K562 (cell line): ENCODE data around the gene RADX. TPM values are rescaled to one million over a fixed set of nuclear protein-coding genes. Genes with fewer than 3 reads are reported as not detected.

Experiments
- ATAC-seq: fragments of 200-7000 bp; cut with Tn5 transposase; 3 replicates; pipeline ENCODE4 v1.9.1; 2020; ENCODE audit warnings: moderate library complexity
- BruUV-seq: library from RNA; stranded (reverse); fragments of 400-500 nt; replicated peaks from 2 replicates; lab custom pipeline; 2021; lab: Mats Ljungman, UMichigan
- CTCF ChIA-PET: fragments of 300-600 bp; formaldehyde crosslinking; extraction: SDS; loops from one replicate; lab custom pipeline; 2021; ENCODE audit warnings: low intra/inter-chr PET ratio; lab: Yijun Ruan, JAX
- POLR2A ChIA-PET: fragments of 300-600, 350-650 bp; sonication (Branson Sonifier 250); formaldehyde crosslinking; extraction: SDS; loops from one replicate; lab custom pipeline; 2021; ENCODE audit warnings: antibody characterized with exemption, inconsistent platforms; lab: Yijun Ruan, JAX
- DNase-seq, 4 experiments: peaks; one replicate each; pipeline versions ENCODE4 v3.0.0 to v3.0.0-alpha.2; 2011 to 2018; ENCODE audit warnings: low spot score in 3 of 4, mixed read lengths in 3 of 4; ENCODE audit errors: extremely low read depth in 1 of 4
- FAIRE-seq: peaks from 2 replicates; lab custom pipeline; 2011; peaks lifted over from hg19 to GRCh38; lab: Jason Lieb, UNC
- H2AFZ ChIP-seq: 2 replicates; pipeline ENCODE4 v1.6.0; 2011; ENCODE audit warnings: low read depth, low read length, control low read depth, inconsistent platforms
- H3K27ac ChIP-seq: fragments of 200-600 bp; 3 replicates; pipeline ENCODE4 v1.8.0; 2011; ENCODE audit warnings: low read depth, mild to moderate bottlenecking, control low read depth, inconsistent platforms, low read length, moderate library complexity, mixed read lengths; ENCODE audit errors: extremely low read depth
- H3K27me3 ChIP-seq, 2 experiments: fragments of 300-600 bp in 1 of 2; 2 replicates in 1 of 2; 3 replicates in 1 of 2; pipeline versions ENCODE4 v1.6.0 to v1.8.0; 2011; ENCODE audit warnings: inconsistent platforms in 2 of 2, low read length in 2 of 2, mild to moderate bottlenecking in 1 of 2, mixed read lengths in 1 of 2, moderate library complexity in 1 of 2; ENCODE audit not compliant: control insufficient read depth in 2 of 2, insufficient read depth in 2 of 2
- H3K36me3 ChIP-seq: fragments of 300-600 bp; 3 replicates; pipeline ENCODE4 v1.8.0; 2011; ENCODE audit warnings: mild to moderate bottlenecking, low read length, inconsistent platforms; ENCODE audit not compliant: control insufficient read depth, insufficient read depth
- H3K4me1 ChIP-seq, 2 experiments: fragments of 200-600 bp in 1 of 2; replicated peaks in 1 of 2; 2 replicates in 1 of 2; 3 replicates in 1 of 2; pipeline versions ENCODE4 v1.5.1 to v1.8.0; 2011; ENCODE audit warnings: inconsistent platforms in 2 of 2, low read length in 2 of 2, mild to moderate bottlenecking in 1 of 2, mixed read lengths in 1 of 2, moderate library complexity in 1 of 2; ENCODE audit not compliant: control insufficient read depth in 2 of 2, insufficient read depth in 2 of 2
- H3K4me2 ChIP-seq: 2 replicates; pipeline ENCODE4 v1.6.1; 2011; ENCODE audit warnings: low read length, control low read depth, inconsistent platforms, mixed read lengths; ENCODE audit not compliant: insufficient read depth
- H3K4me3 ChIP-seq: fragments of 200-600 bp; sonication (generic), shearing (Covaris generic); 2 replicates; pipeline ENCODE4 v1.5.1; 2016; ENCODE audit warnings: control low read depth, inconsistent platforms
- H3K79me2 ChIP-seq: fragments of 200-600 bp; 3 replicates; pipeline ENCODE4 v1.8.0; 2011; ENCODE audit warnings: low read length, inconsistent platforms; ENCODE audit not compliant: control insufficient read depth, insufficient read depth
- H3K9ac ChIP-seq, 2 experiments: 2 replicates each; pipeline versions ENCODE4 v1.6.0 to v1.6.1; 2011; ENCODE audit warnings: low read depth in 2 of 2, low read length in 2 of 2, control low read depth in 1 of 2, inconsistent platforms in 1 of 2, mild to moderate bottlenecking in 1 of 2, mixed read lengths in 1 of 2; ENCODE audit not compliant: insufficient read depth in 1 of 2
- H3K9me1 ChIP-seq: one replicate; pipeline ENCODE4 v1.6.0; 2011; ENCODE audit warnings: inconsistent platforms, mild to moderate bottlenecking, low read length, moderate library complexity; ENCODE audit not compliant: control insufficient read depth, insufficient read depth
- H3K9me3 ChIP-seq: replicated peaks from 2 replicates; pipeline ENCODE4 v1.5.1; 2011; ENCODE audit warnings: low read depth, low read length, inconsistent platforms; ENCODE audit not compliant: control insufficient read depth, insufficient read depth
- H4K20me1 ChIP-seq: replicated peaks from 2 replicates; pipeline ENCODE4 v1.6.1; 2011; ENCODE audit warnings: low read length, inconsistent platforms, mixed read lengths; ENCODE audit not compliant: control insufficient read depth, insufficient read depth
- ARID3B ChIP-seq: fragments of 250-450 bp; sonication (Bioruptor Pico); IDR thresholded peaks from 2 replicates; pipeline ENCODE4 v1.4.0; 2020; ENCODE audit warnings: borderline replicate concordance
- HOXB6 ChIP-seq: fragments of 250-450 bp; sonication (Bioruptor Pico); IDR thresholded peaks from 2 replicates; pipeline ENCODE4 v1.5.1; 2022; ENCODE audit warnings: mild to moderate bottlenecking, borderline replicate concordance
- REST ChIP-seq, 2 experiments: fragments of 450-650 bp; formaldehyde crosslinking in 1 of 2; IDR thresholded peaks; 2 replicates each; pipeline versions ENCODE4 v1.4.0 to v1.6.1; 2014 to 2020; ENCODE audit warnings: mild to moderate bottlenecking in 2 of 2, borderline replicate concordance in 1 of 2, low read depth in 1 of 2
- XRCC5 ChIP-seq: fragments of 200-400 bp; formaldehyde crosslinking; IDR thresholded peaks from 2 replicates; pipeline ENCODE4 v1.6.1; 2017; ENCODE audit warnings: low read depth, mild to moderate bottlenecking, low read length
- ZNF277 ChIP-seq: fragments of 250-450 bp; sonication (Bioruptor Pico); IDR thresholded peaks from 2 replicates; pipeline ENCODE4 v1.8.0; 2022; ENCODE audit warnings: inconsistent platforms, mild to moderate bottlenecking, moderate library complexity, borderline replicate concordance
- ZNF740 ChIP-seq, 3 experiments: fragments of 200-800 bp in 1 of 3; sonication (Bioruptor generic) in 1 of 3; sonication (generic) in 1 of 3; formaldehyde crosslinking in 1 of 3; IDR thresholded peaks; 2 replicates each; pipeline versions ENCODE4 v1.6.1 to v1.8.0; 2016 to 2022; ENCODE audit warnings: mild to moderate bottlenecking in 2 of 3, missing compliant biosample characterization in 2 of 3, missing genetic modification characterization in 2 of 3, missing genetic modification reagents in 1 of 3
- in situ Hi-C: fragments of 300-500 bp; cut with MboI; formaldehyde crosslinking; loops from 4 replicates; pipeline ENCODE4 v1.15.0; 2018; ENCODE audit warnings: inconsistent platforms, mixed read lengths
- intact Hi-C: fragments of 100-400 bp; cut with micrococcal nuclease; formaldehyde crosslinking; loops from 2 replicates; pipeline ENCODE4 v1.14.2; 2022
- polyA plus RNA-seq, 8 experiments: library from polyadenylated mRNA; depleted of rRNA in 4 of 8; stranded (reverse) in 5 of 8; unstranded in 3 of 8; fragments of >200 nt; fragmentation: Nextera tagmentation in 2 of 8; fragmentation: Illumina TruSeq in 1 of 8; extraction: Ambion mirVana in 2 of 8; extraction: Trizol in 1 of 8; gene quantifications; 2 replicates each; pipeline versions ENCODE4 v1.2.1 to v1.2.3, GENCODE V29; 2011 to 2014; ENCODE audit warnings: inconsistent platforms in 1 of 8, missing spikeins in 1 of 8
- total RNA-seq, 7 experiments: library from RNA; depleted of rRNA in 6 of 7; stranded (reverse); fragments of >200 nt in 6 of 7; fragmentation: Illumina TruSeq in 2 of 7; extraction: Trizol in 2 of 7; gene quantifications; 2 replicates each; pipeline versions ENCODE4 v1.2.1 to v1.2.3, GENCODE V29; 2011 to 2021; ENCODE audit warnings: low replicate concordance in 1 of 7

The RADX gene
- total and polyA plus RNA-seq, 9 of the 15 experiments (the other 6 are each of a cell fraction or from before 2014, with no cell fraction given), result 0.03 to 0.40 (median 0.12) TPM; not detected in 1

GRCh38 chrX:106626789-106627188 is 15.0 kb downstream of the RADX start:
- POLR2A ChIA-PET, result no interaction called here
- H2AFZ ChIP-seq, result no peak overlapping the region
- H3K27me3 ChIP-seq, result no peaks in the 10 kb centered on the region
- ATAC-seq, result no peak
- no peak for DNase-seq
- no peaks in the 10 kb centered on the region for H3K36me3 ChIP-seq
- H3K4me2 ChIP-seq, result no peak overlapping the region
- H3K79me2 ChIP-seq, result no peaks in the 10 kb centered on the region
- TF ChIP-seq ZNF277 (no peak), ARID3B (CRISPR knock-in tag) (no peak), HOXB6 (no peak), XRCC5 (no peak), ZNF740 (CRISPR knock-in tag; IDR thresholded peaks at IDR 0.05) (no peak), ZNF740 (tag; IDR thresholded peaks at IDR 0.05) (no peak), REST (IDR thresholded peaks at IDR 0.05; ENCODE audit: borderline replicate concordance) (no peak), REST (CRISPR knock-in tag; IDR thresholded peaks at IDR 0.05; ENCODE audit: low read depth) (no peak)
- no peak overlapping the region for H3K27ac ChIP-seq
- H3K4me3 ChIP-seq, result no peak overlapping the region
- in situ Hi-C loops (no loop called here), intact Hi-C loops (no loop called here)
- no peak for FAIRE-seq
- no peaks in the 10 kb centered on the region for H3K4me1 ChIP-seq
- H3K9ac ChIP-seq, result no peak overlapping the region
- no peaks in the 10 kb centered on the region for H3K9me3 ChIP-seq
- H4K20me1 ChIP-seq, result no peaks in the 10 kb centered on the region
- no TSS peak for BruUV-seq
- CTCF ChIA-PET, result no interaction called here
- no peaks in the 10 kb centered on the region for H3K9me1 ChIP-seq
